ENCODE results near the gene RGL1.

DNA sequence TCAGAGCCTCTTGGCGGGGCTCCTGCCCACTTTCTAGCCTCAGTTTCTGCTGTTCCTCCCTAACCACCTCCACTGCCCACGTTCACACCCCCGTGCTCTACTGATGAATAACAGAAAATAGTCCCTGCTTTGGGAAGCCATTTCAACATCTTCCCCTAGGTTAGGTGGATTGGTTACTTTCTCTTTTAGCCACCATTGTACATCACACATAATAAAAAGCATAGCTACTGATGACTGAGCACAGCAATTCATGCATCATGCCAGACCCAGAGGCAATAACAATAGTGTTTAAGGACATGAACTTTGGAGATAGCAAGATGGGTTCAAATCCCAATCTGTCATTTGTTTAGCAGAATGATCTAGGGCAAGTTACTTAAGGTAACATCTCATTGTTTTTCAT is 158.0 kb downstream of the RGL1 start:
- TF ChIP-seq, protein P1, sequence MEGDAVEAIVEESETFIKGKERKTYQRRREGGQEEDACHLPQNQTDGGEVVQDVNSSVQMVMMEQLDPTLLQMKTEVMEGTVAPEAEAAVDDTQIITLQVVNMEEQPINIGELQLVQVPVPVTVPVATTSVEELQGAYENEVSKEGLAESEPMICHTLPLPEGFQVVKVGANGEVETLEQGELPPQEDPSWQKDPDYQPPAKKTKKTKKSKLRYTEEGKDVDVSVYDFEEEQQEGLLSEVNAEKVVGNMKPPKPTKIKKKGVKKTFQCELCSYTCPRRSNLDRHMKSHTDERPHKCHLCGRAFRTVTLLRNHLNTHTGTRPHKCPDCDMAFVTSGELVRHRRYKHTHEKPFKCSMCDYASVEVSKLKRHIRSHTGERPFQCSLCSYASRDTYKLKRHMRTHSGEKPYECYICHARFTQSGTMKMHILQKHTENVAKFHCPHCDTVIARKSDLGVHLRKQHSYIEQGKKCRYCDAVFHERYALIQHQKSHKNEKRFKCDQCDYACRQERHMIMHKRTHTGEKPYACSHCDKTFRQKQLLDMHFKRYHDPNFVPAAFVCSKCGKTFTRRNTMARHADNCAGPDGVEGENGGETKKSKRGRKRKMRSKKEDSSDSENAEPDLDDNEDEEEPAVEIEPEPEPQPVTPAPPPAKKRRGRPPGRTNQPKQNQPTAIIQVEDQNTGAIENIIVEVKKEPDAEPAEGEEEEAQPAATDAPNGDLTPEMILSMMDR (IDR thresholded peaks at IDR 0.05) = no peak
- TF ChIP-seq POLR2A (IDR thresholded peaks at IDR 0.05) = no peak

Measured in lower leg skin (tissue), 3 donors.